Islet of Langerhans (tissue), 1 donor: ENCODE results near the gene MYO18B.
"Not testable (repeated sequence)": the region's sequence is repeated elsewhere in the genome, so short reads cannot be mapped to it uniquely, and the experiment has no call there.

Experiments used
- FAIRE-seq: peaks from one replicate; lab custom pipeline; 2011; peaks lifted over from hg19 to GRCh38; lab: Jason Lieb, UNC

The MYO18B gene, protein sequence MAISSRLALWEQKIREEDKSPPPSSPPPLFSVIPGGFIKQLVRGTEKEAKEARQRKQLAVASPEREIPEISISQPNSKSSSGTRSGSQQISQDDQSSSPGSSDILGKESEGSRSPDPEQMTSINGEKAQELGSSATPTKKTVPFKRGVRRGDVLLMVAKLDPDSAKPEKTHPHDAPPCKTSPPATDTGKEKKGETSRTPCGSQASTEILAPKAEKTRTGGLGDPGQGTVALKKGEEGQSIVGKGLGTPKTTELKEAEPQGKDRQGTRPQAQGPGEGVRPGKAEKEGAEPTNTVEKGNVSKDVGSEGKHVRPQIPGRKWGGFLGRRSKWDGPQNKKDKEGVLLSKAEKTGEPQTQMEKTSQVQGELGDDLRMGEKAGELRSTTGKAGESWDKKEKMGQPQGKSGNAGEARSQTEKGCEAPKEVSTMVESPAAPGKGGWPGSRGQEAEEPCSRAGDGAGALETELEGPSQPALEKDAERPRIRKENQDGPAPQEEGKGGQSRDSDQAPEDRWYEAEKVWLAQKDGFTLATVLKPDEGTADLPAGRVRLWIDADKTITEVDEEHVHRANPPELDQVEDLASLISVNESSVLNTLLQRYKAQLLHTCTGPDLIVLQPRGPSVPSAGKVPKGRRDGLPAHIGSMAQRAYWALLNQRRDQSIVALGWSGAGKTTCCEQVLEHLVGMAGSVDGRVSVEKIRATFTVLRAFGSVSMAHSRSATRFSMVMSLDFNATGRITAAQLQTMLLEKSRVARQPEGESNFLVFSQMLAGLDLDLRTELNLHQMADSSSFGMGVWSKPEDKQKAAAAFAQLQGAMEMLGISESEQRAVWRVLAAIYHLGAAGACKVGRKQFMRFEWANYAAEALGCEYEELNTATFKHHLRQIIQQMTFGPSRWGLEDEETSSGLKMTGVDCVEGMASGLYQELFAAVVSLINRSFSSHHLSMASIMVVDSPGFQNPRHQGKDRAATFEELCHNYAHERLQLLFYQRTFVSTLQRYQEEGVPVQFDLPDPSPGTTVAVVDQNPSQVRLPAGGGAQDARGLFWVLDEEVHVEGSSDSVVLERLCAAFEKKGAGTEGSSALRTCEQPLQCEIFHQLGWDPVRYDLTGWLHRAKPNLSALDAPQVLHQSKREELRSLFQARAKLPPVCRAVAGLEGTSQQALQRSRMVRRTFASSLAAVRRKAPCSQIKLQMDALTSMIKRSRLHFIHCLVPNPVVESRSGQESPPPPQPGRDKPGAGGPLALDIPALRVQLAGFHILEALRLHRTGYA (N-terminal part only)

DNA sequence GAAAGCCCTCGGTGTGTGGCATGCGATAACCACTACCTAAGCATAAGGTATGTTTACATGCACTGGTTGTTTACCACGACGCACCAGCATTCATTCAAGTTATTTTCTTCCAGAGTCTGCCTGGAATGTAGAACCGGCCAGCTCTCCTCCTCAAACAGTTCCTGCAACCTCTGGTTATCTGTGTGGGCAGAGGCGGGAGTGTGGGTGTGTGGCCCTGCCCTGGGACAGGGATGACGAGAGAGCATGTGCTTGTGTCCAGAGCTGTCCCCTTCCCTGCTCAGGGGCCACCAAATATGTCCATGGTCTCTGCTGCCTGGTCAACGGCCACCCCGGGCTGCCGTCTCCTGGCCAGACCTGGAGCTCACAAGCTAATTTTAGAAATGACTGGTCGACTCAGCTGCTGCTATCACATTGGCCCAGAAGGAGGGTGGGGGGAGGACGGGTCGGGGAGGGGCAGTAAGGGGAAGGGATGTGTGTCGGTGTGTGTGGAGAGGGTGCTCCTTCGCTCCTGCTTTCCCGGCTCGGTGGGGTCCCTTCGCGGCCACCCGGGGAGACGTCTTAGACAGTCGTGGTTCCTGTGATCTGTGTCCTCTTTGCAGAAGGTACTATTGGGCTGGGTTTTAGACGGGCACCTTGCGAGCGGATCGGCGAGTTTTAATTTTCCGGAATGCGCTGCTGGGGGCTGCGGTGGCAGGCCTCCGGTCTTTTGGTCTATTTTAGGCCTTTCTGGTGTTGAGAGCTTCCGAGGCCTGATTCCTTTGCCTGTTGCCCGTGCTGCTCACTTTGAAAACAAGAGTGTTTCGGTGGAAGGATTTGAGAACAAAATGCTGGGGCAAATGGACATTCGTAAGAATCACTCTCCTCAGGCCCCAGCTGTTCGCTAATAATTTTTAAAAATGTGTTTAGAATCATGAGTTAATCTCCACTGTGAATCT, at the start of gene MYO18B:
TSS of gene MYO18B (plus strand) at position 497 of the 935 bp plus-strand sequence. CDS start 18,905 bp downstream, outside the sequence.
- FAIRE-seq, result no peak

- no peak for FAIRE-seq
Observed at GRCh38 chr22:25692397-25693267, 49.4 kb upstream of the MYO18B start.

DNA sequence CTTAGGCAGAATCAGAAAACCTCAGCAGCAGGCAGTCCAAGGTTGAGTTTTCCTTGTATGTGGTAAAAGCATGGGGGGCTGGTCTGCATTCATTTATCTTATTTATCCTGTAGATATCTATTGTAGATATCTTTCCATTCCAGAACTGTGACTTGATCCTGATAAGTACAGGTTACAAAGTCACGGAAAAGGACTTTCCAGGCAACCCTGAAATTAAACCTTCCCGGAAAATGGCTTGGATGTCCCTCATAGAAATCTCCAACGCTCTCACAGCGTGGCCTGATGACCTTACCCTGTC, 48.8 kb upstream of the MYO18B start:
- no peak for FAIRE-seq

GRCh38 chr22:25694196-25694907, 47.6 kb upstream of the MYO18B start:
- no peak for FAIRE-seq

GRCh38 chr22:25695146-25695545, 46.8 kb upstream of the MYO18B start:
- FAIRE-seq, result peak; percentile 13

- FAIRE-seq, result no peak
Observed at GRCh38 chr22:25696763-25697162, 45.2 kb upstream of the MYO18B start.

- FAIRE-seq, result no peak
Observed at GRCh38 chr22:25697181-25697664, 44.8 kb upstream of the MYO18B start.

DNA sequence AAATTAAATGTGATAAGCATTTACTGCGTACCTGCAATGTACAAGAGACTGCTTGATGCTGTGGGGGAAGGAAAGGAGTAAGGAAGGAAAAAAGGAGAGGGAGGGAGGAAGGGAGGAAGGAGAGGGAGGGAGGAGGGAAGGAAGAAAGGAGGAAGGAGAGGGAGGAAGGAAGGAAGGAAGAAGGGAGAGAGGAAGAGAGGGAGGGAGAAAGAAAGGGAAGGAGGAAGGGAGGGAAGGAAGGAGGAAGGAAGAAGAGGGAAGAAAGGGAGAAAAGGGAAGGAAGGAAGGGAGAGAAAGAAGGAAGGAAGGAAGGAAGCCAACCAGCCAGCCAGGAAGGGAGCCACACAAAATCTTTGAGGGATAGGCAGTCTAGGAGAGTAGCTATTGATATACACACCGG, 44.0 kb upstream of the MYO18B start:
- FAIRE-seq, result no peak

DNA sequence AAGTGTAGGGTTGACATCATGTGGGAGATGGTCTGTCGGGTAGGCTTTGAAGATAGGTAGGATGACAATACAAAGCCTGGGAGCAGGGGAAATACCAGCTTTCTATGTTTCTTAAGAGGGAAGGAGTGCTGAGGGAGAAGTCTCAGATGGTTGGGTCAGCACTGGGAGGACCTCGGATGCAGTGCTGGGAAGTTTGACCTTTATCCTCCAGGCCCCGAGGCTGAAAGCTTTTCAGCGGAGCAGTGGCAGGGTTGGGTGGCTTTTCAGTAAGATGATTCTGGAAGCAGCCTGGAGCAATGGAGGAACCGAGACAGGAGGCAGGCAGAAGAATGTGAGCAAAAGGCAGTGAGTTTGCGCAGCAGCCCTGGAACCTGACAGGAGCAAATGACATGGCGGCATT, 43.5 kb upstream of the MYO18B start:
- FAIRE-seq, result no peak

DNA sequence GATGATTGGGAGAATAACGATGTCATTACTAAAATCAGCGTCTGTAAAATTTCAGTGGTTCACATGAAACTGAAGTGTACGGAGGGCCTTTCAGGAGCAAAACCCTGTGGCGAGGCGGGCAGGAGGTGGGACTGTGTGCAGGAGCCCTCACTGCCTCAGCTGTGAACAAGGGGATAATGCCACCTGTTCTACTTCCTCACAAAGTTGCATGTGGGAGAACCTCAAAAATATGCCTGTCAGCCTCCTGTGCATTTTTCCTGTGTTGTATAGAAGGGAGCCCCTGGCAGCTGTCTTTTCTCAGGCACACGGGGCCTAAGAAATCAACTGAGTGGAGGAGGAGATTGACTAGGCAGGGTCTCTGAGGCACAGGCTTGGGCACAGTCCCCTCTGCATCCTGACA, 43.0 kb upstream of the MYO18B start:
- no peak for FAIRE-seq

DNA sequence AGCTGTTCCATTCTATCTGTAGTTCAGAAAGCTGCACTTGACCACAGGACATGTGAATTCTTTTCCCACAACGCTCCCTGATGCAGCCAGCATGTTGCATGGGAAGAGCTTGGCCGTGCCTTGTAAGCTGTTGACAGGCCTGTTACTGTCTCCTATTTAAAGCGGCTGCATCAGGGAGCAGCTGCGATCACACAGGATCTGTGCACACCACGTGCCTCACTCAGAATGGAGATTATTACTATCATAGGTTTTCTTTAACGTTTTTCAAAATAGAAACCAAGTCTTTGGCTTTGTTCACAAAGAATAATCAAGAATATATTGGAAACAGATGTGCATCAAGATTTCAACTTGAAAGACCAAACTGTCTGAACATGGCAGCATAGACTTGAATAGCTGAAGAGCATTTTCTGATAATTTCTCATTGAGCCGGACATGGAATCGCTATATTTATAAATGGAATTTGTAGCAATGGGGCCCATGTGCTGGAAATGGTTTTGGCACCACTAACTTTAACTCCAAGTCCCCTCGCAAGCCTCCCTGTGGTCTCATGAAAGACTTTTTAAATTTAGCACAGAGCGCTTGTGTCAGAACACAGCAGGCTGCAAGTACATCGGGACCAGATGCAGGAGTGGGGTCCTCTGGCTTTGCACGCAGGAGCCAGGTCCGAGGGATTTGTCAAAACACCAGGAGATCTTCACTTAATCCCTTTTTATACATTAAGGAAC, 40.8 kb upstream of the MYO18B start:
- no peak for FAIRE-seq

DNA sequence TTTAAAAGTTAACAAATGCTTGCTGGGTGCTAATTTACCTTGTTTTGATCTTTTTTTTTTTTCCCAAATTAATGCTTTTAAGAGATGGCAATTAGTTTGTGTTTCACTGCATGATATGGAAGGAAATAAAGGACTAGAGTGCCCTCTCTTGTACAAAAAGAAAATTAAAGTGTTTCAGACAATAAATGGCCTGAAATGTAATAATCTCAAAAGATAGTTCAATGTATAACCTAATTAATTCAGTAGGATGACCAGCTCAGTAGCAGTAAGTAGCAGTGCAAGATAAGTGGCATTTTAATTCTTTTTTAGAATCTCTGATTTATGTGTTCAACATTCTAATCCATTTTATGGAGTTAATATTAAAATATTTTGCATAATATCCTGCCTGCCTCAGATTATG, 39.9 kb upstream of the MYO18B start:
- peak; percentile 97 for FAIRE-seq

DNA sequence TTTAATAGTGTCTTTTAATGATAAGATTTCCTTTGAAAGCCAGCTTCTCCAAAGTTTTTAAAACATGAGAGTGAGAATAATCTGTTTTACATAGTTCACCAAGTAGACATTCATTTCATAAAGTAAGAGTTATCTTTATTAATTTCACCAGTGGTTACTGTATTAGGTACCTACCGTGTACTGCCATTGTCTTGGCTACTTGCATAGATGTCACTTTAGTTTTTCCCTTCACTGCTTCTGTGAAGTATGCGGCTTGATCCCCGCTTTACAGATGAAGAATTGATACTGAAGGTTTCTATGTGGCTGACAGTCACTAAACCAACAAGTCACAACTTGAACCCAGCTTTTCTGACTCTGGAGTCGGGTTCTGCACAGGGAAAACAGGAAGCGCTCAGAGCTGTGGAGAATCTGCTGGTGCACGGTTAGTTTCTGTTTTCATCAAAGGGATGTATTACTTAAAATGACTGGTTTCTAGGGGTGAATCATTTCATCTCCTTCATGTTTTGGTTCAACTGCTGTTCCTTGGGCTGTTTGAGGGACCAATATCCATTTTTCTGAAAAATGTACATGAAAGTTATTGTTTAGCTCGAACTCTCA, 39.3 kb upstream of the MYO18B start:
- peak; percentile 27 for FAIRE-seq

- no peak for FAIRE-seq
Observed at GRCh38 chr22:25704701-25705100, 37.3 kb upstream of the MYO18B start.

GRCh38 chr22:25706197-25706596, 35.8 kb upstream of the MYO18B start:
- FAIRE-seq, result no peak

- FAIRE-seq, result not testable (repeated sequence)
Observed at GRCh38 chr22:25708430-25708829, 33.6 kb upstream of the MYO18B start.

- no peak for FAIRE-seq
Observed at GRCh38 chr22:25709758-25710157, 32.2 kb upstream of the MYO18B start.

DNA sequence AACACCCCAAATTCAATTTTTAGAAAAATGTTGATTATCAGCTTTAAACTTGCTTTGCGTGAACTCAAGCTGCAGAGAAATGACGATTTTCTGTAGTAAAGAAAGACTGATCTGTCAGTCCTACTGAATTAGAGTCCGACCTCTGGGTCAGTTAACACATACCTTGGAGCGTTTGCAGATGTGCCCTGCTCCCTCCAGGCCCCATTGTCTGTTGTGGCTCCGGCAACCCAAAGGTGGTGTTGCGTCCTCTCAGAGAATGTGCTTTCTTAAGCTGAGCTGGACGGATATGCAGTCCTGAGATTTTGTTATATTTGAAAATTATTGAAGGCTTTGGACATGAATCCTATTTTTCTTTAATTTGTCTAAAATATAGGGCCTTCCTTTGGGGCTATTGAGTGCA, 31.5 kb upstream of the MYO18B start:
- no peak for FAIRE-seq

GRCh38 chr22:25711491-25711890, 30.5 kb upstream of the MYO18B start:
- FAIRE-seq, result no peak
